Tibial nerve (tissue), 4 donors: ENCODE data around the gene FSTL4. TPM values are rescaled to one million over a fixed set of nuclear protein-coding genes. Genes with fewer than 3 reads are reported as not detected.

Experiments
- DNase-seq, 2 donors: peaks; one replicate each; pipeline ENCODE4 v3.0.0-alpha.2; 2019; ENCODE audit warnings: low spot score in 2 of 2
- H3K27ac ChIP-seq, 4 donors: fragments of 200-600 bp; sonication (generic) in 3 of 4; one replicate each; pipeline ENCODE4 v1.5.1; 2017 to 2019; ENCODE audit warnings: mild to moderate bottlenecking in 1 of 4
- H3K27me3 ChIP-seq, 2 donors: fragments of 200-600 bp; sonication (generic) in 1 of 2; one replicate each; pipeline versions ENCODE4 v1.5.1 to v1.6.0; 2017 to 2019
- H3K36me3 ChIP-seq, 3 donors: fragments of 200-600 bp; sonication (generic); one replicate each; pipeline ENCODE4 v1.5.1; 2018 to 2019
- H3K4me1 ChIP-seq, 4 donors: fragments of 200-600 bp; sonication (generic) in 3 of 4; one replicate each; pipeline ENCODE4 v1.5.1; 2017 to 2019
- H3K4me3 ChIP-seq, 4 donors: fragments of 200-600 bp; sonication (generic) in 3 of 4; one replicate each; pipeline ENCODE4 v1.5.1; 2017 to 2019; ENCODE audit warnings: mild to moderate bottlenecking in 1 of 4, moderate library complexity in 1 of 4
- H3K9me3 ChIP-seq, 4 donors: fragments of 200-600 bp; sonication (generic) in 3 of 4; one replicate each; pipeline ENCODE4 v1.5.1; 2017 to 2019
- CTCF ChIP-seq, 5 experiments: fragments of 200-600 bp in 3 of 5; fragments of 450-650 bp in 2 of 5; sonication (generic) in 3 of 5; IDR thresholded peaks; one replicate each; pipeline ENCODE4 v1.5.1; 2016 to 2019; ENCODE audit warnings: antibody characterized with exemption in 5 of 5, mild to moderate bottlenecking in 3 of 5, moderate library complexity in 2 of 5
- EP300 ChIP-seq, 2 donors: sonication (generic); formaldehyde crosslinking; IDR thresholded peaks; one replicate each; pipeline ENCODE4 v1.6.1; 2017; ENCODE audit warnings: antibody characterized with exemption in 2 of 2, mild to moderate bottlenecking in 1 of 2
- POLR2A ChIP-seq, 2 donors: fragments of 450-650 bp; IDR thresholded peaks; one replicate each; pipeline ENCODE4 v1.6.1; 2017; ENCODE audit warnings: antibody characterized with exemption in 2 of 2, mild to moderate bottlenecking in 2 of 2, moderate library complexity in 2 of 2
- WGBS, 2 donors: methylation state at CpG; one replicate each; pipeline ENCODE4 v1.1.5; 2018; 5-methylcytosine and 5-hydroxymethylcytosine counted together
- total RNA-seq, 4 donors: library from RNA; depleted of rRNA; stranded (reverse); fragments of >200 nt; gene quantifications; one replicate each; pipeline ENCODE4 v1.1.0, GENCODE V29; 2016

FSTL4 gene
- total RNA-seq, 4 donors from 2014 or later: 0.22 TPM; not detected in 3

- TF ChIP-seq CTCF (IDR thresholded peaks at IDR 0.05): no peak
- no peak for TF ChIP-seq EP300 (IDR thresholded peaks at IDR 0.05)
- TF ChIP-seq POLR2A (IDR thresholded peaks at IDR 0.05): no peak
- H3K4me3 ChIP-seq: no peak overlapping the region
- H3K9me3 ChIP-seq: no peaks in the 10 kb centered on the region
- no peak for DNase-seq
- H3K27ac ChIP-seq: no peak overlapping the region
- 85 to 90% methylated on average over 4 of the region's 4 CpGs for WGBS, 2 donors
- no peaks in the 10 kb centered on the region for H3K36me3 ChIP-seq
- H3K27me3 ChIP-seq: no peaks in the 10 kb centered on the region
- H3K4me1 ChIP-seq: no peaks in the 10 kb centered on the region
These were observed 301.2 kb downstream of the FSTL4 start for GRCh38 chr5:133311176-133311575.

GRCh38 chr5:133309984-133310621 is 302.2 kb downstream of the FSTL4 start:
- no peak for TF ChIP-seq POLR2A (IDR thresholded peaks at IDR 0.05)
- no peak for TF ChIP-seq EP300 (IDR thresholded peaks at IDR 0.05)
- TF ChIP-seq CTCF (IDR thresholded peaks at IDR 0.05): no peak
- 60 to 64% methylated on average over 7 of the region's 7 CpGs for WGBS, 2 donors
- H3K4me1 ChIP-seq: no peaks in the 10 kb centered on the region
- no peaks in the 10 kb centered on the region for H3K9me3 ChIP-seq
- no peak overlapping the region for H3K4me3 ChIP-seq
- H3K36me3 ChIP-seq: no peaks in the 10 kb centered on the region
- H3K27me3 ChIP-seq: no peaks in the 10 kb centered on the region
- no peak for DNase-seq
- H3K27ac ChIP-seq: no peak overlapping the region

- H3K36me3 ChIP-seq: no peaks in the 10 kb centered on the region
- no peaks in the 10 kb centered on the region for H3K4me1 ChIP-seq
- no peak overlapping the region for H3K4me3 ChIP-seq
- DNase-seq: no peak
- WGBS, 2 donors: 70 to 75% methylated on average over 6 of the region's 6 CpGs
- H3K9me3 ChIP-seq: no peaks in the 10 kb centered on the region
- TF ChIP-seq CTCF (IDR thresholded peaks at IDR 0.05): no peak
- no peak for TF ChIP-seq POLR2A (IDR thresholded peaks at IDR 0.05)
- TF ChIP-seq EP300 (IDR thresholded peaks at IDR 0.05): no peak
- no peak overlapping the region for H3K27ac ChIP-seq
- no peaks in the 10 kb centered on the region for H3K27me3 ChIP-seq
These were observed 303.1 kb downstream of the FSTL4 start for GRCh38 chr5:133309166-133309795.

GRCh38 chr5:133307275-133307674 is 305.1 kb downstream of the FSTL4 start:
- 85 to 90% methylated on average over 6 of the region's 6 CpGs for WGBS, 2 donors
- Histone ChIP-seq H3K27ac (no peak overlapping the region), H3K9me3 (no peaks in the 10 kb centered on the region), H3K36me3 (no peaks in the 10 kb centered on the region), H3K4me1 (no peaks in the 10 kb centered on the region), H3K27me3 (no peaks in the 10 kb centered on the region), H3K4me3 (no peak overlapping the region)
- TF ChIP-seq CTCF (IDR thresholded peaks at IDR 0.05) (no peak), EP300 (IDR thresholded peaks at IDR 0.05) (no peak), POLR2A (IDR thresholded peaks at IDR 0.05) (no peak)
- no peak for DNase-seq

- H3K4me1 ChIP-seq: no peaks in the 10 kb centered on the region
- WGBS, 2 donors: 86% methylated on average over 1 to 2 of the region's 2 CpGs
- no peak for DNase-seq
- no peak for TF ChIP-seq EP300 (IDR thresholded peaks at IDR 0.05)
- no peak for TF ChIP-seq CTCF (IDR thresholded peaks at IDR 0.05)
- TF ChIP-seq POLR2A (IDR thresholded peaks at IDR 0.05): no peak
- H3K27me3 ChIP-seq: no peaks in the 10 kb centered on the region
- no peak overlapping the region for H3K27ac ChIP-seq
- no peaks in the 10 kb centered on the region for H3K36me3 ChIP-seq
- no peaks in the 10 kb centered on the region for H3K9me3 ChIP-seq
- H3K4me3 ChIP-seq: no peak overlapping the region
These were observed 307.6 kb downstream of the FSTL4 start for GRCh38 chr5:133304707-133305216.
